Esophagus muscularis mucosa (tissue), 4 donors: ENCODE data around the gene ABHD17C.

Experiments used
- CTCF ChIP-seq, 3 experiments: fragments of 200-600 bp in 2 of 3; fragments of 450-650 bp in 1 of 3; sonication (generic) in 2 of 3; IDR thresholded peaks; one replicate each; pipeline ENCODE4 v1.5.1; 2017 to 2019; ENCODE audit warnings: antibody characterized with exemption in 3 of 3, mild to moderate bottlenecking in 2 of 3, moderate library complexity in 1 of 3
- EP300 ChIP-seq: sonication (generic); formaldehyde crosslinking; IDR thresholded peaks from one replicate; pipeline ENCODE4 v1.6.1; 2017; ENCODE audit warnings: antibody characterized with exemption
- POLR2A ChIP-seq: fragments of 450-650 bp; IDR thresholded peaks from one replicate; pipeline ENCODE4 v1.6.1; 2017; ENCODE audit warnings: antibody characterized with exemption, moderate library complexity, mild to moderate bottlenecking, low read depth
- POLR2AphosphoS5 ChIP-seq, 2 donors: sonication (generic); formaldehyde crosslinking; IDR thresholded peaks; one replicate each; pipeline ENCODE4 v1.6.1; 2017; ENCODE audit warnings: antibody characterized with exemption in 2 of 2

- peak; percentile 81 to 87 (median 84) for TF ChIP-seq CTCF (IDR thresholded peaks at IDR 0.05)
- no peak for TF ChIP-seq POLR2A
- TF ChIP-seq POLR2AphosphoS5 (IDR thresholded peaks at IDR 0.05) = peak in 1 of 2 donors; percentile 36
- no peak for TF ChIP-seq EP300
These were observed 81.4 kb downstream of the ABHD17C start for GRCh38 chr15:80776420-80777045.
